Measurements from ENCODE around the gene USF2.

- TF ChIP-seq CTCF (conservative IDR thresholded peaks at IDR 0.05), result no peak
- no peak for TF ChIP-seq ZFX (IDR thresholded peaks at IDR 0.05)
Observed at GRCh38 chr19:35228177-35228930, 40.4 kb upstream of the USF2 start, which contains the start of gene FAM187B.
